Keratinocyte (primary cell): ENCODE data around the gene NMBR. TPM values are rescaled to one million over a fixed set of nuclear protein-coding genes. Genes with fewer than 3 reads are reported as not detected.

ENCODE experiments used
- DNase-seq: peaks from one replicate; pipeline ENCODE4 v3.0.0-alpha.2; 2011; ENCODE audit warnings: low read depth, missing footprints, low spot score
- FAIRE-seq: peaks from 2 replicates; lab custom pipeline; 2011; peaks lifted over from hg19 to GRCh38; lab: Jason Lieb, UNC
- H2AFZ ChIP-seq: 2 replicates; pipeline ENCODE4 v1.6.0; 2012; ENCODE audit warnings: low read length, control low read depth, inconsistent platforms; ENCODE audit not compliant: control insufficient read depth
- H3K27ac ChIP-seq: 2 replicates; pipeline ENCODE4 v1.5.1; 2011; ENCODE audit warnings: low read length; ENCODE audit not compliant: control insufficient read depth, insufficient read depth
- H3K27me3 ChIP-seq: 3 replicates; pipeline ENCODE4 v1.6.0; 2011; ENCODE audit warnings: low read length; ENCODE audit not compliant: control insufficient read depth, insufficient read depth; ENCODE audit errors: extremely low read depth
- H3K36me3 ChIP-seq, 2 experiments: 2 replicates in 1 of 2; 3 replicates in 1 of 2; pipeline ENCODE4 v1.5.1; 2011; ENCODE audit warnings: low read length in 2 of 2, mild to moderate bottlenecking in 1 of 2; ENCODE audit not compliant: control insufficient read depth in 2 of 2, insufficient read depth in 2 of 2; ENCODE audit errors: extremely low read depth in 1 of 2
- H3K4me1 ChIP-seq: 3 replicates; pipeline ENCODE4 v1.5.1; 2011; ENCODE audit warnings: low read length; ENCODE audit not compliant: control insufficient read depth, insufficient read depth; ENCODE audit errors: extremely low read depth
- H3K4me2 ChIP-seq: 3 replicates; pipeline ENCODE4 v1.6.0; 2011; ENCODE audit warnings: low read depth, low read length; ENCODE audit not compliant: control insufficient read depth, insufficient read depth; ENCODE audit errors: extremely low read depth
- H3K4me3 ChIP-seq, 3 experiments: fragments of 200-600 bp in 1 of 3; sonication (generic) in 1 of 3; 2 replicates in 2 of 3; 3 replicates in 1 of 3; pipeline ENCODE4 v1.5.1; 2011 to 2016; ENCODE audit warnings: low read length in 3 of 3, mild to moderate bottlenecking in 3 of 3, control low read depth in 2 of 3, inconsistent platforms in 1 of 3, low read depth in 1 of 3, mixed read lengths in 1 of 3, mixed run types in 1 of 3, moderate library complexity in 1 of 3; ENCODE audit not compliant: control insufficient read depth in 2 of 3, insufficient read depth in 2 of 3; ENCODE audit errors: extremely low read depth in 1 of 3
- H3K79me2 ChIP-seq: 2 replicates; pipeline ENCODE4 v1.6.0; 2012; ENCODE audit warnings: low read length; ENCODE audit not compliant: control insufficient read depth, insufficient read depth
- H3K9ac ChIP-seq: 3 replicates; pipeline ENCODE4 v1.6.0; 2011; ENCODE audit warnings: low read length; ENCODE audit not compliant: control insufficient read depth, insufficient read depth; ENCODE audit errors: extremely low read depth
- H3K9me1 ChIP-seq: 3 replicates; pipeline ENCODE4 v1.6.0; 2011; ENCODE audit warnings: low read length; ENCODE audit not compliant: control insufficient read depth, insufficient read depth; ENCODE audit errors: extremely low read depth
- H3K9me3 ChIP-seq: 2 replicates; pipeline ENCODE4 v1.5.1; 2012; ENCODE audit warnings: low read depth, low read length; ENCODE audit not compliant: control insufficient read depth
- H4K20me1 ChIP-seq: 3 replicates; pipeline ENCODE4 v1.6.0; 2011; ENCODE audit warnings: low read length; ENCODE audit not compliant: control insufficient read depth, insufficient read depth; ENCODE audit errors: extremely low read depth
- EZH2 ChIP-seq: IDR thresholded peaks from one replicate; pipeline ENCODE4 v1.6.1; 2012; ENCODE audit warnings: inconsistent platforms, mild to moderate bottlenecking, low read length, moderate library complexity
- dilution Hi-C: fragments of 300-500 bp; cut with MboI; formaldehyde crosslinking; loops from one replicate; pipeline ENCODE4 v1.7.0; 2020; ENCODE audit warnings: low sequenced_read_pairs; ENCODE audit not compliant: extremely low pct_ligation_motif_present
- polyA plus RNA-seq, 5 experiments: library from polyadenylated mRNA; depleted of rRNA in 3 of 5; stranded (reverse) in 3 of 5; stranded (forward) in 1 of 5; unstranded in 1 of 5; fragments of >200 nt; gene quantifications; 1 replicate in 1 of 5; 2 replicates in 3 of 5; 3 replicates in 1 of 5; pipeline versions ENCODE4 v1.2.1 to v1.2.3, GENCODE V29; 2011 to 2012; ENCODE audit warnings: missing spikeins in 2 of 5, low read depth in 1 of 5, low replicate concordance in 1 of 5
- TF ChIP-seq, protein P1 (sequence below), 3 experiments: IDR thresholded peaks in 1 of 3; conservative IDR thresholded peaks in 1 of 3; optimal IDR thresholded peaks in 1 of 3; 2 replicates in 2 of 3; 3 replicates in 1 of 3; pipeline versions ENCODE3 to v1.5.1; 2011; ENCODE audit warnings: low read length in 3 of 3, mild to moderate bottlenecking in 3 of 3, moderate library complexity in 2 of 3, control low read depth in 1 of 3, inconsistent platforms in 1 of 3; ENCODE audit not compliant: insufficient read depth in 2 of 3; ENCODE audit errors: extremely low read depth in 1 of 3

Gene NMBR
- polyA plus RNA-seq, 1 donor (not counting 4 experiments of a cell fraction or from before 2014, with no cell fraction given): not detected

DNA sequence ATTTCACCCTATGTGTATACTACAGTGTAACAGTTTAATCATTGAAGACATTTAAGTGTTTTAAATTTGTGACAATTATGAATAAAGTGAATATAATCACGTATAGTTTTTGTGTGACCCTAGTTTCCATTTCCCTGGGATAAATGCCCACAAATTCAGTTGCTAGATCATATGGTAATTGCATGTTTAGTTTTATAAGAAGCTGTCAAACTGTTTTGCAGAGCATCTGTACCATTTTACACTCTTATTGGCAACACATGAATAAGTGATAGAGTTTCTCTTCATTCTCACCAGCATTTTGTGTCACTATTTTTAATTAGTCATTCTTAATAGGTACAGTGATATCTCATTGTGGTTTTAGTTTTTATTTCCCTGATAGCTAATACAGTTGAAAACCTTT lies 7.4 kb upstream of the NMBR start:
- Histone ChIP-seq H3K27me3 (no peaks in the 10 kb centered on the region), H3K9me1 (no peaks in the 10 kb centered on the region), H3K79me2 (peaks cover 88% of the 10 kb centered on the region), H3K36me3 (peaks cover 0 to 4% of the 10 kb centered on the region in 2 experiments), H2AFZ (no peak overlapping the region), H3K4me3 (no peak overlapping the region), H3K4me2 (no peak overlapping the region), H3K9me3 (no peaks in the 10 kb centered on the region), H3K4me1 (peaks cover 6% of the 10 kb centered on the region), H4K20me1 (no peaks in the 10 kb centered on the region), H3K27ac (no peak overlapping the region), H3K9ac (no peak overlapping the region)
- dilution Hi-C loops: no loop called here
- DNase-seq (no peak), FAIRE-seq (no peak)
- TF ChIP-seq, protein P1, sequence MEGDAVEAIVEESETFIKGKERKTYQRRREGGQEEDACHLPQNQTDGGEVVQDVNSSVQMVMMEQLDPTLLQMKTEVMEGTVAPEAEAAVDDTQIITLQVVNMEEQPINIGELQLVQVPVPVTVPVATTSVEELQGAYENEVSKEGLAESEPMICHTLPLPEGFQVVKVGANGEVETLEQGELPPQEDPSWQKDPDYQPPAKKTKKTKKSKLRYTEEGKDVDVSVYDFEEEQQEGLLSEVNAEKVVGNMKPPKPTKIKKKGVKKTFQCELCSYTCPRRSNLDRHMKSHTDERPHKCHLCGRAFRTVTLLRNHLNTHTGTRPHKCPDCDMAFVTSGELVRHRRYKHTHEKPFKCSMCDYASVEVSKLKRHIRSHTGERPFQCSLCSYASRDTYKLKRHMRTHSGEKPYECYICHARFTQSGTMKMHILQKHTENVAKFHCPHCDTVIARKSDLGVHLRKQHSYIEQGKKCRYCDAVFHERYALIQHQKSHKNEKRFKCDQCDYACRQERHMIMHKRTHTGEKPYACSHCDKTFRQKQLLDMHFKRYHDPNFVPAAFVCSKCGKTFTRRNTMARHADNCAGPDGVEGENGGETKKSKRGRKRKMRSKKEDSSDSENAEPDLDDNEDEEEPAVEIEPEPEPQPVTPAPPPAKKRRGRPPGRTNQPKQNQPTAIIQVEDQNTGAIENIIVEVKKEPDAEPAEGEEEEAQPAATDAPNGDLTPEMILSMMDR (optimal IDR thresholded peaks at IDR 0.05 in 1 of 3, IDR thresholded peaks at IDR 0.05 in 1 of 3, conservative IDR thresholded peaks at IDR 0.05 in 1 of 3; ENCODE audit: extremely low read depth in 1 of 3, insufficient read depth in 2 of 3, low read length in 3 of 3): no peak
- no peak for TF ChIP-seq EZH2

DNA sequence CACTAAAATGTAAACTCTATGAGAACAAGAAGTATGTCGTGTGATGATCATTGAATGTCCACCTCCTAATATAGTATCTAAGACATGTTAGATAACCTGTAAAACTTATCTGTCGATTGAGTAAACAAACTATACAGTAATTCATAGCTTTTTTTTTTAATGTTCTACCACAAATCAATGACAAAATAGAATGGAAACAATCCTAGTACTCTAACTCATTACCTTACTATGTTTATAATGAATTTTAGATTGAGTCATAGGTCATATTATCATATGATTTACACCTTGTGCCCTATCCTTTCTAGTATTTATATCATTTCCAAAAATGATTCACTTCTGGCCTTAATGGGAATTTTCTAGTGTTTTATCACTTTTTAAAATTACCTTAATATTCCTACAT lies 6.3 kb upstream of the NMBR start:
- Histone ChIP-seq H3K79me2 (peaks cover 90% of the 10 kb centered on the region), H3K36me3 (peaks cover 0 to 4% of the 10 kb centered on the region in 2 experiments), H3K4me3 (no peak overlapping the region), H3K4me1 (peaks cover 15% of the 10 kb centered on the region), H3K4me2 (no peak overlapping the region), H3K9ac (no peak overlapping the region), H3K27ac (no peak overlapping the region), H3K9me3 (no peaks in the 10 kb centered on the region), H3K27me3 (no peaks in the 10 kb centered on the region), H4K20me1 (no peaks in the 10 kb centered on the region), H2AFZ (no peak overlapping the region), H3K9me1 (no peaks in the 10 kb centered on the region)
- FAIRE-seq: no peak
- dilution Hi-C loops: no loop called here
- TF ChIP-seq, protein P1 (optimal IDR thresholded peaks at IDR 0.05 in 1 of 3, IDR thresholded peaks at IDR 0.05 in 1 of 3, conservative IDR thresholded peaks at IDR 0.05 in 1 of 3; ENCODE audit: extremely low read depth in 1 of 3, insufficient read depth in 2 of 3, low read length in 3 of 3): no peak
- no peak for TF ChIP-seq EZH2
- no peak for DNase-seq
